A673 (cell line): ENCODE data around the gene SPRR1A. TPM values are rescaled to one million over a fixed set of nuclear protein-coding genes. Genes with fewer than 3 reads are reported as not detected.

ENCODE experiments used
- BruUV-seq: library from RNA; stranded (reverse); fragments of 400-500 nt; replicated peaks from 2 replicates; lab custom pipeline; 2021; lab: Mats Ljungman, UMichigan
- CTCF ChIA-PET: fragments of 300-600 bp; sonication (Branson Sonifier 250); formaldehyde crosslinking; loops from one replicate; lab custom pipeline; 2022; ENCODE audit warnings: antibody characterized with exemption; lab: Charles Lee
- POLR2A ChIA-PET: fragments of 300-600 bp; sonication (Branson Sonifier 250); formaldehyde crosslinking; loops from one replicate; lab custom pipeline; 2022; ENCODE audit warnings: antibody characterized with exemption; ENCODE audit not compliant: low non-redundant PET; lab: Charles Lee
- DNase-seq: peaks from one replicate; pipeline ENCODE4 v3.0.0-alpha.2; 2015; ENCODE audit warnings: low spot score
- H3K27ac ChIP-seq: fragments of 200-600 bp; sonication (generic); 2 replicates; pipeline ENCODE4 v1.5.1; 2016; ENCODE audit warnings: mixed run types, low read depth, mild to moderate bottlenecking, mixed read lengths, antibody characterized with exemption, low read length; ENCODE audit not compliant: poor library complexity, severe bottlenecking
- H3K27me3 ChIP-seq: fragments of 200-600 bp; sonication (generic); replicated peaks from 2 replicates; pipeline ENCODE4 v1.6.1; 2017; ENCODE audit warnings: mixed run types, low read depth, mild to moderate bottlenecking, mixed read lengths, antibody characterized with exemption, low read length; ENCODE audit not compliant: insufficient read depth, poor library complexity
- H3K36me3 ChIP-seq: fragments of 200-600 bp; sonication (generic); 2 replicates; pipeline ENCODE4 v1.6.1; 2016; ENCODE audit warnings: mixed run types, mild to moderate bottlenecking, mixed read lengths, antibody characterized with exemption, low read length; ENCODE audit not compliant: insufficient read depth, poor library complexity, severe bottlenecking
- H3K4me1 ChIP-seq: fragments of 200-600 bp; sonication (generic); 2 replicates; pipeline ENCODE4 v1.6.1; 2017; ENCODE audit warnings: mixed run types, mild to moderate bottlenecking, mixed read lengths, antibody characterized with exemption, low read length; ENCODE audit not compliant: insufficient read depth, poor library complexity, severe bottlenecking
- H3K4me3 ChIP-seq: fragments of 200-600 bp; sonication (generic); 2 replicates; pipeline ENCODE4 v1.5.1; 2016; ENCODE audit warnings: low read depth, mixed run types, mild to moderate bottlenecking, mixed read lengths, low read length; ENCODE audit not compliant: poor library complexity, severe bottlenecking
- H3K9me3 ChIP-seq: fragments of 200-600 bp; sonication (generic); 2 replicates; pipeline ENCODE4 v1.6.1; 2016; ENCODE audit warnings: mixed run types, low read depth, mild to moderate bottlenecking, mixed read lengths, antibody characterized with exemption, low read length; ENCODE audit not compliant: poor library complexity, severe bottlenecking
- EZH2 ChIP-seq: fragments of 200-600 bp; sonication (generic); IDR thresholded peaks from 2 replicates; pipeline ENCODE4 v1.6.1; 2017; ENCODE audit warnings: borderline replicate concordance, low read depth, mild to moderate bottlenecking, mixed read lengths, antibody characterized with exemption, low read length; ENCODE audit not compliant: poor library complexity, severe bottlenecking
- intact Hi-C: fragments of 100-400 bp; cut with micrococcal nuclease; formaldehyde crosslinking; loops from one replicate; pipeline ENCODE4 v1.10.0; 2022; ENCODE audit not compliant: unreplicated experiment
- total RNA-seq: library from RNA; stranded (reverse); gene quantifications from 2 replicates; pipeline ENCODE4 v1.2.3, GENCODE V29; 2021
- TF ChIP-seq, protein P1 (sequence below): fragments of 300-800, 200-600 bp; sonication (generic); conservative IDR thresholded peaks from 2 replicates; pipeline ENCODE4 v1.5.1; 2017; ENCODE audit warnings: low read depth, mild to moderate bottlenecking, antibody characterized with exemption, low read length, moderate library complexity, mixed read lengths

Gene SPRR1A
- total RNA-seq, 1 experiment from 2014 or later = not detected

DNA sequence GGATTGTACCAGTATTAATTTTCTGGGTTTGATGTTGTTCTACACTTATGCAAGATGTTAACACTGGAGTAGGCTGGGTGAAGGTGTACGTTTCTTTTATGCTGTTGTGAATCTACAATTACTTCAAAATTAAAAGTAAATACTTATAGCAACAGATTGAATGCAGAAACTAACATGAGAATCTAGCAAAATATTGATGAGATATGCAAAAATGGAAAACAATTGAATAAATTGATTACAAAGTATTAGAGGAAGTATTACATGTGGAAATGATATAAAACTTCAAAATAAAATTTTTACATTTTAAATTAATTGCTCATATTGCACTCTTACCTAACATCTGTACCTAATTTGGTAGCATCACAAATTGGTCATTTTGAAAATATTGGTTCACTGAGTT is 12.0 kb downstream of the SPRR1A start:
- no peak overlapping the region for H3K4me3 ChIP-seq
- ChIA-PET POLR2A (no interaction called here), CTCF (no interaction called here)
- no peaks in the 10 kb centered on the region for H3K4me1 ChIP-seq
- peaks cover 6% of the 10 kb centered on the region for H3K27me3 ChIP-seq
- intact Hi-C loops = no loop called here
- DNase-seq = no peak
- no TSS peak for BruUV-seq
- TF ChIP-seq, protein P1, sequence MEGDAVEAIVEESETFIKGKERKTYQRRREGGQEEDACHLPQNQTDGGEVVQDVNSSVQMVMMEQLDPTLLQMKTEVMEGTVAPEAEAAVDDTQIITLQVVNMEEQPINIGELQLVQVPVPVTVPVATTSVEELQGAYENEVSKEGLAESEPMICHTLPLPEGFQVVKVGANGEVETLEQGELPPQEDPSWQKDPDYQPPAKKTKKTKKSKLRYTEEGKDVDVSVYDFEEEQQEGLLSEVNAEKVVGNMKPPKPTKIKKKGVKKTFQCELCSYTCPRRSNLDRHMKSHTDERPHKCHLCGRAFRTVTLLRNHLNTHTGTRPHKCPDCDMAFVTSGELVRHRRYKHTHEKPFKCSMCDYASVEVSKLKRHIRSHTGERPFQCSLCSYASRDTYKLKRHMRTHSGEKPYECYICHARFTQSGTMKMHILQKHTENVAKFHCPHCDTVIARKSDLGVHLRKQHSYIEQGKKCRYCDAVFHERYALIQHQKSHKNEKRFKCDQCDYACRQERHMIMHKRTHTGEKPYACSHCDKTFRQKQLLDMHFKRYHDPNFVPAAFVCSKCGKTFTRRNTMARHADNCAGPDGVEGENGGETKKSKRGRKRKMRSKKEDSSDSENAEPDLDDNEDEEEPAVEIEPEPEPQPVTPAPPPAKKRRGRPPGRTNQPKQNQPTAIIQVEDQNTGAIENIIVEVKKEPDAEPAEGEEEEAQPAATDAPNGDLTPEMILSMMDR = no peak
- TF ChIP-seq EZH2 = no peak
- no peaks in the 10 kb centered on the region for H3K9me3 ChIP-seq
- no peak overlapping the region for H3K27ac ChIP-seq
- H3K36me3 ChIP-seq = no peaks in the 10 kb centered on the region

DNA sequence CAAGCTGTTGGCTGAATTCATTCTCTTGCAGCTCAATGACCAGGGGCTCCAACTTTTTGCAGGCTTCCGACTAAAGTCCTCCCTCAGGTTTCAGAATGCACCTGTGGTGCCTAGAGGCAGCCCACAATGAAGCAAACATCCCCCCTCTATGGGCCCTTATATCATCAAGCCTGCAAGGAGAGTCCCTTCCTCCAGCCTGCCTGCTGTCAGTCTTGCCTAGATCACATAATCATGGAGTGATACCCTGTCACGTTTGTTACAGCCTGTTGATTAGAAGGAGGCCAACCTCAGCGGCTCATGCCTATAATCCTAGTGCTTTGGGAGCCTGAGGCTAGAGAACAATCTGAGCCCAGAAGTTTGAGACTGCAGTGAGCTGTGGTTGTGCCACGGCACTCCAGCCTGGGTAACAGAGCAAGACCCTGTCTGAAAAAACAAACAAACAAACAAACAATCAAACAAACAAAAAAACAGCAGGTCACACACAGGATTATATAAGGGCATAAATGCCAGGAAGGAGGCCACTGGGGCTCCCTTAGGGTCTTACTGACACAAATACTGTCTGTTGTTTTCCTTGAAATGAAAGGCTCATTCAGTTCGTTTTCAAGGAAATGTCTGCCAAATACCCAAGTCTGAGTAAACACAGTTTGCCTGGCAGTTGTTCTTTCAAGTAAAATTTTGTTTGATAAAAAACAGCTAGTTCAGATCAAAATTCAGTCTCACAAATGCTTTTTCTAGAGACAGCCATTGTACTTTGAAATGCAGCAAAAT is 12.9 kb downstream of the SPRR1A start:
- Histone ChIP-seq H3K4me3 (no peak overlapping the region), H3K36me3 (no peaks in the 10 kb centered on the region), H3K27me3 (no peaks in the 10 kb centered on the region), H3K4me1 (no peaks in the 10 kb centered on the region), H3K27ac (no peak overlapping the region), H3K9me3 (no peaks in the 10 kb centered on the region)
- TF ChIP-seq, protein P1 = no peak
- no peak for TF ChIP-seq EZH2
- intact Hi-C loops = no loop called here
- ChIA-PET CTCF (no interaction called here), POLR2A (no interaction called here)
- no TSS peak for BruUV-seq
- no peak for DNase-seq

DNA sequence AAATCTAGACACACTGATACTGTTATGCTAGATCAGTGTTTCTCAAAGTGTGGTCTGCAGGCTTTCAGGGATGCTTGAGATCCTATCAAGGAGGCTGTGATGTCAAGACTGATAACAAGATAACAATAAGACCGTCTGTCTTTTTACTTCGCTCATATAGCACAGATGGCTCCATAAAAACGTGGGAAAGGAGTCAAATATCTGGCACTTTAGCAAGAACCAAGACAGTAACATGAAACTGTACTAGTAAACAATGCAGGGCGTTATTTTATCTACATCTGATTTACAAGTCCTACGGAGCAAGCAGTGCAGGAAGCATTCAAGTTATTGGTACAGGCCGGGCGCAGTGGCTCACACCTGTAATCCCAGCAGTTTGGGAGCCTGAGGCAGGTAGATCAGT is 14.0 kb downstream of the SPRR1A start:
- no peaks in the 10 kb centered on the region for H3K9me3 ChIP-seq
- CTCF ChIA-PET = no interaction called here
- no TSS peak for BruUV-seq
- POLR2A ChIA-PET = no interaction called here
- H3K4me3 ChIP-seq = no peak overlapping the region
- no peaks in the 10 kb centered on the region for H3K27me3 ChIP-seq
- no peak overlapping the region for H3K27ac ChIP-seq
- no peaks in the 10 kb centered on the region for H3K4me1 ChIP-seq
- TF ChIP-seq EZH2 = no peak
- TF ChIP-seq, protein P1 = no peak
- intact Hi-C loops = no loop called here
- DNase-seq = no peak
- no peaks in the 10 kb centered on the region for H3K36me3 ChIP-seq
